ENCODE data around the gene NPPB.
A peak's percentile ranks its signal among the peaks of the same experiment; 100 is the strongest.

The NPPB gene

GRCh38 chr1:11850156-11850555 is 8.6 kb downstream of the NPPB start:
- DNase-seq (ENCODE audit: insufficient read length, low spot score), result no peak
- no peak for TF ChIP-seq PAX5 (IDR thresholded peaks at IDR 0.05; ENCODE audit: insufficient read depth, low read length, severe bottlenecking)
- TF ChIP-seq POLR2AphosphoS5 (IDR thresholded peaks at IDR 0.05; ENCODE audit: low read depth, low read length), result no peak
- TF ChIP-seq SPI1 (IDR thresholded peaks at IDR 0.05; ENCODE audit: low read depth, low read length), result no peak
- no peak for TF ChIP-seq TAF1 (IDR thresholded peaks at IDR 0.05; ENCODE audit: low read depth, low read length)
- no peak for TF ChIP-seq POLR2A (IDR thresholded peaks at IDR 0.05; ENCODE audit: low read depth, low read length)
- no peak for FAIRE-seq

- DNase-seq (ENCODE audit: insufficient read length, low spot score), result no peak
- FAIRE-seq, result no peak
- TF ChIP-seq POLR2A (IDR thresholded peaks at IDR 0.05; ENCODE audit: low read depth, low read length) (no peak), TAF1 (IDR thresholded peaks at IDR 0.05; ENCODE audit: low read depth, low read length) (no peak), POU2F2 (IDR thresholded peaks at IDR 0.05; ENCODE audit: low read depth, low read length) (no peak), SPI1 (IDR thresholded peaks at IDR 0.05; ENCODE audit: low read depth, low read length) (no peak)
These were observed 10.4 kb downstream of the NPPB start for GRCh38 chr1:11848373-11848700.

- no peak for DNase-seq (ENCODE audit: insufficient read length, low spot score)
- no peak for FAIRE-seq
- TF ChIP-seq POLR2A (IDR thresholded peaks at IDR 0.05; ENCODE audit: low read depth, low read length) (no peak), POLR2AphosphoS5 (IDR thresholded peaks at IDR 0.05; ENCODE audit: low read depth, low read length) (no peak), POU2F2 (IDR thresholded peaks at IDR 0.05; ENCODE audit: low read depth, low read length) (no peak), SPI1 (IDR thresholded peaks at IDR 0.05; ENCODE audit: low read depth, low read length) (no peak), TAF1 (IDR thresholded peaks at IDR 0.05; ENCODE audit: low read depth, low read length) (no peak), PAX5 (IDR thresholded peaks at IDR 0.05; ENCODE audit: insufficient read depth, low read length, severe bottlenecking) (no peak)
These were observed 10.9 kb downstream of the NPPB start, which contains the start of gene NPPA for GRCh38 chr1:11847667-11848372. TSS of gene NPPA (minus strand) at chr1:11847783. CDS start at chr1:11847684, 99 bp downstream.

- peak; percentile 52 for FAIRE-seq
- TF ChIP-seq POLR2AphosphoS5 (IDR thresholded peaks at IDR 0.05; ENCODE audit: low read depth, low read length) (no peak), TAF1 (IDR thresholded peaks at IDR 0.05; ENCODE audit: low read depth, low read length) (no peak), SPI1 (IDR thresholded peaks at IDR 0.05; ENCODE audit: low read depth, low read length) (no peak), PAX5 (IDR thresholded peaks at IDR 0.05; ENCODE audit: insufficient read depth, low read length, severe bottlenecking) (no peak), POU2F2 (IDR thresholded peaks at IDR 0.05; ENCODE audit: low read depth, low read length) (no peak), POLR2A (IDR thresholded peaks at IDR 0.05; ENCODE audit: low read depth, low read length) (no peak)
- DNase-seq (ENCODE audit: insufficient read length, low spot score), result no peak
These were observed 13.0 kb downstream of the NPPB start for GRCh38 chr1:11845641-11846335.

- TF ChIP-seq SPI1 (IDR thresholded peaks at IDR 0.05; ENCODE audit: low read depth, low read length), result no peak
- no peak for TF ChIP-seq POU2F2 (IDR thresholded peaks at IDR 0.05; ENCODE audit: low read depth, low read length)
- no peak for TF ChIP-seq PAX5 (IDR thresholded peaks at IDR 0.05; ENCODE audit: insufficient read depth, low read length, severe bottlenecking)
- no peak for TF ChIP-seq POLR2A (IDR thresholded peaks at IDR 0.05; ENCODE audit: low read depth, low read length)
- no peak for TF ChIP-seq POLR2AphosphoS5 (IDR thresholded peaks at IDR 0.05; ENCODE audit: low read depth, low read length)
- no peak for TF ChIP-seq TAF1 (IDR thresholded peaks at IDR 0.05; ENCODE audit: low read depth, low read length)
- DNase-seq (ENCODE audit: insufficient read length, low spot score) (no peak), FAIRE-seq (peak; percentile 71)
These were observed 16.3 kb downstream of the NPPB start for GRCh38 chr1:11842154-11843041.

GRCh38 chr1:11841245-11842153 is 17.2 kb downstream of the NPPB start:
- TF ChIP-seq TAF1 (IDR thresholded peaks at IDR 0.05; ENCODE audit: low read depth, low read length), result no peak
- FAIRE-seq (no peak), DNase-seq (ENCODE audit: insufficient read length, low spot score) (no peak)

- no peak for FAIRE-seq
- no peak for DNase-seq (ENCODE audit: insufficient read length, low spot score)
- TF ChIP-seq POLR2AphosphoS5 (IDR thresholded peaks at IDR 0.05; ENCODE audit: low read depth, low read length), result no peak
These were observed 18.7 kb downstream of the NPPB start for GRCh38 chr1:11839727-11840705.
